HCT116 (cell line): Measurements from ENCODE around the gene MCFD2. TPM values are rescaled to one million over a fixed set of nuclear protein-coding genes. Genes with fewer than 3 reads are reported as not detected.

Experiments
- ATAC-seq: fragments of 200-7000 bp; cut with Tn5 transposase; 2 replicates; pipeline ENCODE4 v1.9.1; 2020; ENCODE audit warnings: mild to moderate bottlenecking, moderate library complexity
- BruUV-seq: library from RNA; stranded (reverse); fragments of 400-500 nt; replicated peaks from 2 replicates; lab custom pipeline; 2021; lab: Mats Ljungman, UMichigan
- CTCF ChIA-PET: fragments of 300-600 bp; sonication (Branson Sonifier 250); formaldehyde crosslinking; loops from one replicate; lab custom pipeline; 2021; ENCODE audit warnings: antibody characterized with exemption; lab: Charles Lee
- POLR2A ChIA-PET: fragments of 300-600, 350-600 bp; sonication (Branson Sonifier 250); formaldehyde crosslinking; loops from one replicate; lab custom pipeline; 2021; ENCODE audit warnings: antibody characterized with exemption; lab: Charles Lee
- RAD21 ChIA-PET, 2 experiments: fragments of 300-600 bp; sonication (Branson Sonifier 250); formaldehyde crosslinking; loops; one replicate each; lab custom pipeline; 2023; ENCODE audit warnings: low total read pairs in 2 of 2; ENCODE audit not compliant: uncharacterized antibody in 2 of 2, unreplicated experiment in 2 of 2, low non-redundant PET in 1 of 2; lab: Charles Lee
- DNase-seq: peaks from one replicate; pipeline ENCODE4 v3.0.0-alpha.2; 2010; ENCODE audit warnings: low read depth, low spot score
- H2AFZ ChIP-seq: fragments of 200-600 bp; shearing (Covaris generic), sonication (generic); 2 replicates; pipeline ENCODE4 v1.6.1; 2017; ENCODE audit warnings: low read depth, mixed run types, mixed read lengths, antibody characterized with exemption, low read length; ENCODE audit not compliant: poor library complexity, severe bottlenecking
- H3K27ac ChIP-seq: 2 replicates; pipeline ENCODE4 v1.5.1; 2012; ENCODE audit warnings: low read depth, low read length
- H3K27me3 ChIP-seq: fragments of 200-600 bp; sonication (generic); 2 replicates; pipeline ENCODE4 v1.6.1; 2016; ENCODE audit warnings: mixed run types, low read length, mixed read lengths; ENCODE audit not compliant: insufficient read depth
- H3K36me3 ChIP-seq, 2 experiments: fragments of 200-500 bp in 1 of 2; fragments of 200-600 bp in 1 of 2; sonication (Bioruptor generic) in 1 of 2; sonication (generic) in 1 of 2; 2 replicates each; pipeline versions ENCODE4 v1.5.1 to v1.6.1; 2014 to 2016; ENCODE audit warnings: low read length in 2 of 2, inconsistent platforms in 1 of 2, mixed read lengths in 1 of 2, mixed run types in 1 of 2; ENCODE audit not compliant: insufficient read depth in 2 of 2, control insufficient read depth in 1 of 2
- H3K4me1 ChIP-seq, 2 experiments: fragments of 200-600 bp in 1 of 2; sonication (generic) in 1 of 2; 2 replicates each; pipeline versions ENCODE4 v1.5.1 to v1.6.1; 2012 to 2017; ENCODE audit warnings: low read length in 2 of 2, inconsistent platforms in 1 of 2, mild to moderate bottlenecking in 1 of 2, mixed read lengths in 1 of 2, mixed run types in 1 of 2, moderate library complexity in 1 of 2; ENCODE audit not compliant: insufficient read depth in 2 of 2, control insufficient read depth in 1 of 2
- H3K4me2 ChIP-seq: fragments of 200-600 bp; sonication (generic); 2 replicates; pipeline ENCODE4 v1.6.1; 2017; ENCODE audit warnings: mixed run types, low read length, mixed read lengths
- H3K4me3 ChIP-seq, 2 experiments: fragments of 200-600 bp in 1 of 2; sonication (generic) in 1 of 2; replicated peaks in 1 of 2; 2 replicates each; pipeline ENCODE4 v1.5.1; 2011 to 2016; ENCODE audit warnings: low read length in 2 of 2, control low read depth in 1 of 2, low read depth in 1 of 2, mild to moderate bottlenecking in 1 of 2, mixed read lengths in 1 of 2, mixed run types in 1 of 2
- H3K79me2 ChIP-seq: fragments of 200-600 bp; sonication (generic); 2 replicates; pipeline ENCODE4 v1.6.1; 2017; ENCODE audit warnings: mild to moderate bottlenecking, mixed run types, low read length, moderate library complexity, mixed read lengths; ENCODE audit not compliant: insufficient read depth
- H3K9ac ChIP-seq: fragments of 200-600 bp; sonication (generic); 2 replicates; pipeline ENCODE4 v1.6.1; 2016; ENCODE audit warnings: low read length, mixed read lengths
- H3K9me2 ChIP-seq: fragments of 200-600 bp; sonication (generic), shearing (Covaris generic); 2 replicates; pipeline ENCODE4 v1.6.1; 2017; ENCODE audit warnings: mixed run types, mild to moderate bottlenecking, moderate library complexity; ENCODE audit not compliant: insufficient read depth
- H3K9me3 ChIP-seq, 2 experiments: fragments of 200-500 bp in 1 of 2; fragments of 200-600 bp in 1 of 2; sonication (Bioruptor generic) in 1 of 2; sonication (generic) in 1 of 2; 2 replicates each; pipeline ENCODE4 v1.6.1; 2014 to 2017; ENCODE audit warnings: low read length in 2 of 2, mixed read lengths in 2 of 2, inconsistent platforms in 1 of 2, low read depth in 1 of 2, mild to moderate bottlenecking in 1 of 2, mixed run types in 1 of 2, moderate library complexity in 1 of 2; ENCODE audit not compliant: control insufficient read depth in 1 of 2, insufficient read depth in 1 of 2
- H4K20me1 ChIP-seq: fragments of 200-600 bp; sonication (generic), shearing (Covaris generic); 2 replicates; pipeline ENCODE4 v1.6.1; 2017; ENCODE audit warnings: mixed run types, mild to moderate bottlenecking, moderate library complexity; ENCODE audit not compliant: insufficient read depth
- CEBPB ChIP-seq: IDR thresholded peaks from 2 replicates; pipeline ENCODE4 v1.6.1; 2012; ENCODE audit warnings: low read depth
- EGR1 ChIP-seq: IDR thresholded peaks from 2 replicates; pipeline ENCODE4 v1.6.1; 2012; ENCODE audit warnings: low read depth
- FOSL1 ChIP-seq: IDR thresholded peaks from 2 replicates; pipeline ENCODE4 v1.6.1; 2012; ENCODE audit warnings: low read depth
- JUND ChIP-seq: IDR thresholded peaks from 2 replicates; pipeline ENCODE4 v1.6.1; 2012
- RAD21 ChIP-seq: IDR thresholded peaks from 2 replicates; pipeline ENCODE4 v1.6.1; 2012; ENCODE audit warnings: low read depth, mild to moderate bottlenecking
- REST ChIP-seq: IDR thresholded peaks from 2 replicates; pipeline ENCODE4 v1.6.1; 2012; ENCODE audit warnings: low read depth
- SIN3A ChIP-seq: IDR thresholded peaks from 2 replicates; pipeline ENCODE4 v1.6.1; 2012; ENCODE audit warnings: low read depth
- SRF ChIP-seq: IDR thresholded peaks from 2 replicates; pipeline ENCODE4 v1.6.1; 2012; ENCODE audit warnings: low read depth
- ZFX ChIP-seq: fragments of 450-650 bp; IDR thresholded peaks from 2 replicates; pipeline ENCODE4 v1.6.1; 2017
- intact Hi-C: fragments of 100-400 bp; cut with micrococcal nuclease; formaldehyde crosslinking; loops from 2 replicates; pipeline ENCODE4 v1.10.0; 2022
- total RNA-seq: library from RNA; stranded (reverse); gene quantifications from one replicate; pipeline ENCODE4 v1.2.1, GENCODE V29; 2021; ENCODE audit not compliant: unreplicated experiment
- TF ChIP-seq, protein P1 (sequence below): IDR thresholded peaks from 2 replicates; pipeline ENCODE4 v1.6.1; 2012
- TF ChIP-seq, protein P2 (sequence below): IDR thresholded peaks from 2 replicates; pipeline ENCODE4 v1.6.1; 2012

Gene MCFD2
- total RNA-seq, 1 experiment from 2014 or later: 73.9 TPM

DNA sequence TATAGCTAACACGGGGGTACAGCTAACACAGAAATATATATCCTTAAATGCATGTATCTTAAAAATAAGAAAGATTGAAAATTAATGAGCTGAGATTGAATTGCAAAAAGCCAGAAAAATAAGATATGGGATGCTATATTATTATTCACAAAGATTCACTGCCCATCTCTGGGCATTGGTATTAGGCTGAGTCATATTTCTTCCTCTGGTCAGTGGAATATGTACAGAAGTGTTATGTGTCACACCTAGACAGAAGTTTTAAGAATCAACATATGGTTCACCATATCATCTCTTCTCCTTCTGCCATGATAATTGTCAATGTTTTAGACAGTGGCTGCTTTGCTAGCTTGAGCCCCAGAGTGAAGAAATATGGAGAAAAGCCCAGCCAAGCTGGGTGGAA lies 14.0 kb upstream of the MCFD2 start:
- H4K20me1 ChIP-seq: no peaks in the 10 kb centered on the region
- H2AFZ ChIP-seq: no peak overlapping the region
- H3K9ac ChIP-seq: no peak overlapping the region
- no TSS peak for BruUV-seq
- H3K79me2 ChIP-seq: no peaks in the 10 kb centered on the region
- H3K9me2 ChIP-seq: no peaks in the 10 kb centered on the region
- H3K4me3 ChIP-seq: no peak overlapping the region
- no peak for ATAC-seq
- no peak overlapping the region for H3K4me2 ChIP-seq
- intact Hi-C loops: no loop called here
- H3K36me3 ChIP-seq: no peaks in the 10 kb centered on the region
- ChIA-PET RAD21 (no interaction called here), CTCF (interaction anchor here (1.9 kb wide), 1 partner anchor 11 kb away, joined by 5 read pairs; no protein-coding TSS in a partner anchor), POLR2A (interaction anchor here (0.7 kb wide), 1 partner anchor 421 kb away, joined by 3 read pairs; no protein-coding TSS in a partner anchor)
- no peak for TF ChIP-seq ZFX
- no peak for TF ChIP-seq FOSL1
- TF ChIP-seq, protein P1, sequence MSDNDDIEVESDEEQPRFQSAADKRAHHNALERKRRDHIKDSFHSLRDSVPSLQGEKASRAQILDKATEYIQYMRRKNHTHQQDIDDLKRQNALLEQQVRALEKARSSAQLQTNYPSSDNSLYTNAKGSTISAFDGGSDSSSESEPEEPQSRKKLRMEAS: no peak
- no peak for TF ChIP-seq CEBPB
- TF ChIP-seq EGR1: no peak
- TF ChIP-seq, protein P2, sequence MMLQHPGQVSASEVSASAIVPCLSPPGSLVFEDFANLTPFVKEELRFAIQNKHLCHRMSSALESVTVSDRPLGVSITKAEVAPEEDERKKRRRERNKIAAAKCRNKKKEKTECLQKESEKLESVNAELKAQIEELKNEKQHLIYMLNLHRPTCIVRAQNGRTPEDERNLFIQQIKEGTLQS: no peak
- TF ChIP-seq SIN3A: no peak
- TF ChIP-seq JUND: no peak
- no peak for TF ChIP-seq SRF
- TF ChIP-seq RAD21: no peak
- no peak for TF ChIP-seq REST
- no peak overlapping the region for H3K27ac ChIP-seq
- DNase-seq: no peak
- H3K27me3 ChIP-seq: no peaks in the 10 kb centered on the region
- no peaks in the 10 kb centered on the region for H3K4me1 ChIP-seq
- peaks cover 9 to 11% of the 10 kb centered on the region in 2 experiments; a peak in 1 of 4 replicates for H3K9me3 ChIP-seq
